IMR-90 (cell line): ENCODE results near the gene SFXN3. TPM values are rescaled to one million over a fixed set of nuclear protein-coding genes. Genes with fewer than 3 reads are reported as not detected.

Source experiments
- ATAC-seq: fragments of 200-7000 bp; cut with Tn5 transposase; 2 replicates; pipeline ENCODE4 v1.9.1; 2020; ENCODE audit warnings: low read depth, mild to moderate bottlenecking, moderate library complexity
- BruUV-seq: library from RNA; stranded (reverse); fragments of 400-500 nt; replicated peaks from 2 replicates; lab custom pipeline; 2021; lab: Mats Ljungman, UMichigan
- CTCF ChIA-PET: fragments of 300-600 bp; formaldehyde crosslinking; extraction: SDS; loops from one replicate; lab custom pipeline; 2021; ENCODE audit warnings: antibody characterized with exemption; lab: Yijun Ruan, JAX
- POLR2A ChIA-PET: fragments of 300-600 bp; sonication (Branson Sonifier 250); formaldehyde crosslinking; loops from one replicate; lab custom pipeline; 2022; ENCODE audit warnings: antibody characterized with exemption; ENCODE audit not compliant: unreplicated experiment; lab: Charles Lee
- DNase-seq: peaks from one replicate; pipeline ENCODE4 v3.0.0; 2013
- H2AFZ ChIP-seq: replicated peaks from 2 replicates; pipeline ENCODE3; 2013; ENCODE audit warnings: low read length, mild to moderate bottlenecking; ENCODE audit not compliant: poor library complexity
- H2AK5ac ChIP-seq: 2 replicates; pipeline ENCODE4 v1.6.1; 2013; ENCODE audit warnings: low read depth, low read length, inconsistent platforms
- H2AK9ac ChIP-seq: replicated peaks from 2 replicates; pipeline ENCODE3; 2013; ENCODE audit warnings: mild to moderate bottlenecking, low read depth, low read length, moderate library complexity; ENCODE audit not compliant: poor library complexity
- H2BK120ac ChIP-seq: 2 replicates; pipeline ENCODE4 v1.6.1; 2013; ENCODE audit warnings: low read depth, low read length, inconsistent platforms
- H2BK15ac ChIP-seq: 3 replicates; pipeline ENCODE4 v1.6.1; 2013; ENCODE audit warnings: low read depth, low read length, inconsistent platforms
- H2BK20ac ChIP-seq: 2 replicates; pipeline ENCODE4 v1.6.1; 2013; ENCODE audit warnings: low read depth, mild to moderate bottlenecking, inconsistent platforms, low read length, moderate library complexity
- H2BK5ac ChIP-seq: 2 replicates; pipeline ENCODE4 v1.6.1; 2013; ENCODE audit warnings: mild to moderate bottlenecking, low read depth, low read length, inconsistent platforms; ENCODE audit not compliant: poor library complexity, severe bottlenecking
- H3K14ac ChIP-seq: replicated peaks from 2 replicates; pipeline ENCODE4 v1.6.1; 2013; ENCODE audit warnings: low read depth, low read length, inconsistent platforms
- H3K18ac ChIP-seq: 2 replicates; pipeline ENCODE4 v1.6.1; 2013; ENCODE audit warnings: low read depth, low read length, control low read depth
- H3K23ac ChIP-seq: 2 replicates; pipeline ENCODE4 v1.6.1; 2013; ENCODE audit warnings: low read depth, low read length, inconsistent platforms
- H3K27ac ChIP-seq: 2 replicates; pipeline ENCODE4 v1.5.1; 2013; ENCODE audit warnings: mild to moderate bottlenecking, control low read depth, low read length; ENCODE audit not compliant: insufficient read depth
- H3K27me3 ChIP-seq: 2 replicates; pipeline ENCODE4 v1.6.1; 2013; ENCODE audit warnings: low read length; ENCODE audit not compliant: control insufficient read depth, insufficient read depth
- H3K36me3 ChIP-seq: 2 replicates; pipeline ENCODE4 v1.6.1; 2013; ENCODE audit warnings: low read length, mixed read lengths; ENCODE audit not compliant: control insufficient read depth, insufficient read depth
- H3K4ac ChIP-seq: 2 replicates; pipeline ENCODE4 v1.6.1; 2013; ENCODE audit warnings: low read depth, low read length, inconsistent platforms
- H3K4me1 ChIP-seq: 2 replicates; pipeline ENCODE4 v1.6.1; 2013; ENCODE audit warnings: low read length, mixed read lengths; ENCODE audit not compliant: control insufficient read depth, insufficient read depth
- H3K4me2 ChIP-seq: 2 replicates; pipeline ENCODE4 v1.6.1; 2013; ENCODE audit warnings: low read depth, mild to moderate bottlenecking, control low read depth, low read length, moderate library complexity
- H3K4me3 ChIP-seq: 2 replicates; pipeline ENCODE4 v1.5.1; 2013; ENCODE audit warnings: low read depth, mild to moderate bottlenecking, control low read depth, low read length, moderate library complexity; ENCODE audit not compliant: insufficient read depth
- H3K56ac ChIP-seq: 2 replicates; pipeline ENCODE4 v1.6.1; 2013; ENCODE audit warnings: low read length, inconsistent platforms; ENCODE audit not compliant: insufficient read depth; ENCODE audit errors: extremely low read depth
- H3K79me1 ChIP-seq, 2 experiments: 2 replicates each; pipeline ENCODE4 v1.6.1; 2013; ENCODE audit warnings: low read length in 2 of 2, inconsistent platforms in 1 of 2, low read depth in 1 of 2
- H3K9ac ChIP-seq: 2 replicates; pipeline ENCODE4 v1.6.1; 2013; ENCODE audit warnings: low read depth, low read length, control low read depth
- H3K9me1 ChIP-seq: 2 replicates; pipeline ENCODE4 v1.6.1; 2013; ENCODE audit warnings: low read length, inconsistent platforms; ENCODE audit not compliant: insufficient read depth
- H3K9me3 ChIP-seq: 2 replicates; pipeline ENCODE4 v1.6.1; 2013; ENCODE audit warnings: low read length; ENCODE audit not compliant: control insufficient read depth, insufficient read depth
- H4K20me1 ChIP-seq: 2 replicates; pipeline ENCODE4 v1.6.1; 2013; ENCODE audit warnings: low read length, inconsistent platforms; ENCODE audit not compliant: insufficient read depth
- H4K5ac ChIP-seq: 2 replicates; pipeline ENCODE4 v1.6.1; 2013; ENCODE audit warnings: mild to moderate bottlenecking, low read depth, low read length, control low read depth
- H4K8ac ChIP-seq, 2 experiments: 2 replicates each; pipeline ENCODE4 v1.6.1; 2013; ENCODE audit warnings: low read depth in 2 of 2, low read length in 2 of 2, control low read depth in 1 of 2, inconsistent platforms in 1 of 2
- H4K91ac ChIP-seq: 2 replicates; pipeline ENCODE4 v1.6.1; 2013; ENCODE audit warnings: low read depth, low read length, inconsistent platforms; ENCODE audit not compliant: insufficient read depth
- NFE2L2 ChIP-seq: fragments of 150-350 bp; IDR thresholded peaks from 2 replicates; pipeline ENCODE4 v1.6.1; 2016; ENCODE audit warnings: low read depth, mild to moderate bottlenecking, low read length
- WGBS, 2 experiments: methylation state at CpG; one replicate each; pipeline versions ENCODE4 v1.1.5 to v1.1.7; 2013; ENCODE audit warnings: missing lambda C conversion rate in 2 of 2; ENCODE audit not compliant: insufficient read length in 1 of 2; ENCODE audit errors: extremely low coverage in 2 of 2; 5-methylcytosine and 5-hydroxymethylcytosine counted together
- dilution Hi-C: fragments of 300-500 bp; cut with HindIII; formaldehyde crosslinking; loops from one replicate; pipeline ENCODE4 v1.14.3; 2018; ENCODE audit warnings: low sequenced_read_pairs; ENCODE audit not compliant: unreplicated experiment
- in situ Hi-C: fragments of 300-500 bp; cut with MboI; formaldehyde crosslinking; loops from 3 replicates; pipeline ENCODE4 v1.14.3; 2019; ENCODE audit warnings: low sequenced_read_pairs, inconsistent platforms, mixed read lengths
- intact Hi-C: fragments of 100-400 bp; cut with micrococcal nuclease; formaldehyde crosslinking; loops from 2 replicates; pipeline ENCODE4 v1.10.0; 2022
- polyA plus RNA-seq, 3 experiments: library from polyadenylated mRNA; depleted of rRNA; stranded (reverse); fragments of >200 nt; gene quantifications; 2 replicates each; pipeline ENCODE4 v1.2.3, GENCODE V29; 2012; ENCODE audit warnings: low replicate concordance in 1 of 3
- total RNA-seq: library from RNA; depleted of rRNA; stranded (reverse); fragments of >200 nt; gene quantifications from 2 replicates; pipeline ENCODE4 v1.2.3, GENCODE V29; 2012

The SFXN3 gene
- total and polyA plus RNA-seq, 2 of the 4 experiments (the other 2 are of a cell fraction) = 64.7 to 77.2 TPM

DNA sequence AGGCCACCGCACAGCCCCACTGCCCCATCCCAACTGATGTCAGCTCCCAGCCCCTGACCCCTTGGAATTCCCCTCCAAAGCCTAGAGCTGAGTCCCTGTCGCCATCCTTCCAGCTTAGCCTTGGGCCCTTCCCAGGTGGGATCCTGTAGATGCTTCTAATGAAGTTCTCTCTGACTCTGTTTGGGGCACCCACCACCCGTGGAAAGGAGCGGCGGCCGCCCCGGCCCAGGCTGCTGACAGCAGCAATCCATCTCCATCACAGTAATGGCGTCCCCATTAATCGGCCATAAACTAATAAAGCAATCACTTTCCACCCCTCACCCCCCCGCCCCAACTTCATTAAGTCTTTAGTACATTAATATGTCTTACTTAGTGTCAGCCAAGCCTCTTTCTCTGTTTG lies 56.3 kb downstream of the SFXN3 start:
- Histone ChIP-seq H3K9me3 (no peaks in the 10 kb centered on the region), H3K27ac (no peak overlapping the region), H3K9ac (no peak overlapping the region), H3K27me3 (peaks cover 77% of the 10 kb centered on the region), H3K9me1 (no peaks in the 10 kb centered on the region), H3K18ac (no peak overlapping the region), H3K14ac (no peak overlapping the region), H2BK5ac (no peak overlapping the region), H3K4ac (no peak overlapping the region), H4K5ac (no peak overlapping the region), H3K56ac (no peak overlapping the region), H2BK20ac (no peak overlapping the region), H3K36me3 (no peaks in the 10 kb centered on the region), H2BK15ac (no peak overlapping the region), H3K4me3 (no peak overlapping the region), H4K91ac (no peak overlapping the region), H3K4me2 (no peak overlapping the region), H2AK9ac (no peak overlapping the region), H3K4me1 (0 out of 2 replicates have a peak, but pooled peaks cover 2% of the 10 kb centered on the region), H2BK120ac (no peak overlapping the region), H3K79me1 (no peaks in the 10 kb centered on the region), H4K8ac (no peak overlapping the region), H4K20me1 (no peaks in the 10 kb centered on the region), H2AK5ac (no peak overlapping the region), H3K23ac (no peak overlapping the region), H2AFZ (no peak overlapping the region)
- TF ChIP-seq NFE2L2 = no peak
- DNase-seq (no peak), ATAC-seq (no peak)
- dilution Hi-C loops = no loop called here
- BruUV-seq = no TSS peak
- in situ Hi-C loops = no loop called here
- CTCF ChIA-PET = interaction anchor here (0.9 kb wide), 1 partner anchor 8 kb away, joined by 4 read pairs; no protein-coding TSS in a partner anchor
- intact Hi-C loops = no loop called here
- 72% methylated on average over 2 of the region's 10 CpGs; no CpG with 5 or more reads in 1 of the 2 experiments for WGBS, 2 experiments
- POLR2A ChIA-PET = no interaction called here
